Right atrium auricular region (tissue), 2 donors: ENCODE data around the gene PCDHA2. TPM values are rescaled to one million over a fixed set of nuclear protein-coding genes. Genes with fewer than 3 reads are reported as not detected.
"Not testable (repeated sequence)": the region's sequence is repeated elsewhere in the genome, so short reads cannot be mapped to it uniquely, and the experiment has no call there.

Experiments
- DNase-seq: peaks from one replicate; pipeline ENCODE4 v3.0.0-alpha.2; 2019; ENCODE audit warnings: low spot score
- H3K27ac ChIP-seq, 2 donors: fragments of 200-600 bp; sonication (generic); 1 replicate in 1 of 2; 2 replicates in 1 of 2; pipeline ENCODE4 v1.5.1; 2016 to 2019
- H3K27me3 ChIP-seq, 2 donors: fragments of 200-600 bp; sonication (generic); one replicate each; pipeline versions ENCODE4 v1.5.1 to v1.6.0; 2017 to 2019
- H3K36me3 ChIP-seq: fragments of 200-600 bp; sonication (generic); one replicate; pipeline ENCODE4 v1.5.1; 2016
- H3K4me1 ChIP-seq, 2 donors: fragments of 200-600 bp; sonication (generic); one replicate each; pipeline versions ENCODE4 v1.5.1 to v1.6.0; 2017 to 2019
- H3K4me3 ChIP-seq, 2 donors: fragments of 200-600 bp; sonication (generic); 1 replicate in 1 of 2; 2 replicates in 1 of 2; pipeline ENCODE4 v1.5.1; 2017 to 2019; ENCODE audit warnings: mild to moderate bottlenecking in 1 of 2, moderate library complexity in 1 of 2
- H3K9me3 ChIP-seq, 2 donors: fragments of 200-600 bp; sonication (generic); one replicate each; pipeline ENCODE4 v1.5.1; 2019
- total RNA-seq, 2 donors: library from RNA; depleted of rRNA; stranded (reverse); fragments of >200 nt; gene quantifications; one replicate each; pipeline ENCODE4 v1.1.0, GENCODE V29; 2016
- TF ChIP-seq, protein P1 (sequence below), 2 donors: fragments of 200-600 bp; sonication (generic); IDR thresholded peaks; one replicate each; pipeline ENCODE4 v1.5.1; 2019; ENCODE audit warnings: antibody characterized with exemption in 2 of 2

The PCDHA2 gene
- total RNA-seq, 2 donors from 2014 or later: 0.07 to 0.20 TPM

DNA sequence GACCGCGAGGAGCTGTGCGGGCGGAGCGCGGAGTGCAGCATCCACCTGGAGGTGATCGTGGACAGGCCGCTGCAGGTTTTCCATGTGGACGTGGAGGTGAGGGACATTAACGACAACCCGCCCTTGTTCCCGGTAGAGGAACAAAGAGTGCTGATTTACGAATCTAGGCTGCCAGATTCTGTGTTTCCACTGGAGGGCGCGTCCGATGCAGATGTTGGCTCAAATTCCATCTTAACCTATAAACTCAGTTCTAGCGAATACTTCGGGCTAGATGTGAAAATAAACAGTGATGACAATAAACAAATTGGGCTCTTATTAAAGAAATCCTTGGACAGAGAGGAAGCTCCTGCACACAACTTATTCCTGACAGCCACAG, 33.7 kb downstream of the PCDHA2 start:
- Histone ChIP-seq H3K27me3 (peaks cover 0 to 3% of the 10 kb centered on the region in 2 donors), H3K27ac (no peak overlapping the region), H3K36me3 (no peaks in the 10 kb centered on the region), H3K9me3 (peaks cover 0 to 56% of the 10 kb centered on the region in 2 donors), H3K4me3 (peak overlapping the region in 1 of 2 donors; percentile 36), H3K4me1 (no peaks in the 10 kb centered on the region)
- TF ChIP-seq, protein P1, sequence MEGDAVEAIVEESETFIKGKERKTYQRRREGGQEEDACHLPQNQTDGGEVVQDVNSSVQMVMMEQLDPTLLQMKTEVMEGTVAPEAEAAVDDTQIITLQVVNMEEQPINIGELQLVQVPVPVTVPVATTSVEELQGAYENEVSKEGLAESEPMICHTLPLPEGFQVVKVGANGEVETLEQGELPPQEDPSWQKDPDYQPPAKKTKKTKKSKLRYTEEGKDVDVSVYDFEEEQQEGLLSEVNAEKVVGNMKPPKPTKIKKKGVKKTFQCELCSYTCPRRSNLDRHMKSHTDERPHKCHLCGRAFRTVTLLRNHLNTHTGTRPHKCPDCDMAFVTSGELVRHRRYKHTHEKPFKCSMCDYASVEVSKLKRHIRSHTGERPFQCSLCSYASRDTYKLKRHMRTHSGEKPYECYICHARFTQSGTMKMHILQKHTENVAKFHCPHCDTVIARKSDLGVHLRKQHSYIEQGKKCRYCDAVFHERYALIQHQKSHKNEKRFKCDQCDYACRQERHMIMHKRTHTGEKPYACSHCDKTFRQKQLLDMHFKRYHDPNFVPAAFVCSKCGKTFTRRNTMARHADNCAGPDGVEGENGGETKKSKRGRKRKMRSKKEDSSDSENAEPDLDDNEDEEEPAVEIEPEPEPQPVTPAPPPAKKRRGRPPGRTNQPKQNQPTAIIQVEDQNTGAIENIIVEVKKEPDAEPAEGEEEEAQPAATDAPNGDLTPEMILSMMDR (IDR thresholded peaks at IDR 0.05): no peak
- no peak for DNase-seq

DNA sequence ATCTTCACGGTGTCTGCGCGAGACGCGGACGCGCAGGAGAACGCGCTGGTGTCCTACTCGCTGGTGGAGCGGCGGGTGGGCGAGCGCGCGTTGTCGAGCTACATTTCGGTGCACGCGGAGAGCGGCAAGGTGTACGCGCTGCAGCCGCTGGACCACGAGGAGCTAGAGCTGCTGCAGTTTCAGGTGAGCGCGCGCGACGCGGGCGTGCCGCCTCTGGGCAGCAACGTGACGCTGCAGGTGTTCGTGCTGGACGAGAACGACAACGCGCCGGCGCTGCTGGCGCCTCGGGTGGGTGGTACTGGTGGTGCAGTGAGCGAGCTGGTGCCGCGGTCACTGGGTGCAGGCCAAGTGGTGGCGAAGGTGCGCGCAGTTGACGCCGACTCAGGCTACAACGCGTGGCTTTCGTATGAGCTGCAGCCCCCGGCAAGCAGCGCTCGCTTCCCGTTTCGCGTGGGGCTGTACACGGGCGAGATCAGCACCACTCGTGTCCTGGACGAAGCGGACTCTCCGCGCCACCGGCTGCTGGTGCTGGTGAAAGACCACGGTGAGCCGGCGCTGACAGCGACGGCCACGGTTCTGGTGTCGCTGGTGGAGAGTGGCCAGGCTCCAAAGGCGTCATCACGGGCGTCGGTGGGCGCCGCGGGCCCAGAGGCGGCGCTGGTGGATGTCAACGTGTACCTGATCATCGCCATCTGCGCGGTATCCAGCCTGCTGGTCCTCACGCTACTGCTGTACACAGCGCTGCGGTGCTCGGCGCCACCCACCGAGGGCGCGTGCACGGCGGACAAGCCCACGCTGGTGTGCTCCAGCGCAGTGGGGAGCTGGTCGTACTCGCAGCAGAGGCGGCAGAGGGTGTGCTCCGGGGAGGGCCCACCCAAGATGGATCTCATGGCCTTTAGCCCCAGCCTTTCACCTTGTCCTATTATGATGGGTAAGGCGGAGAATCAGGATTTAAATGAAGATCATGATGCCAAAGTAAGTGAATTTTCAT, 35.2 kb downstream of the PCDHA2 start:
- not testable (repeated sequence) for H3K36me3 ChIP-seq, H3K4me1 ChIP-seq, H3K4me3 ChIP-seq, H3K27me3 ChIP-seq, DNase-seq, H3K27ac ChIP-seq
- H3K9me3 ChIP-seq: peaks cover 0 to 69% of the 10 kb centered on the region in 2 donors

DNA sequence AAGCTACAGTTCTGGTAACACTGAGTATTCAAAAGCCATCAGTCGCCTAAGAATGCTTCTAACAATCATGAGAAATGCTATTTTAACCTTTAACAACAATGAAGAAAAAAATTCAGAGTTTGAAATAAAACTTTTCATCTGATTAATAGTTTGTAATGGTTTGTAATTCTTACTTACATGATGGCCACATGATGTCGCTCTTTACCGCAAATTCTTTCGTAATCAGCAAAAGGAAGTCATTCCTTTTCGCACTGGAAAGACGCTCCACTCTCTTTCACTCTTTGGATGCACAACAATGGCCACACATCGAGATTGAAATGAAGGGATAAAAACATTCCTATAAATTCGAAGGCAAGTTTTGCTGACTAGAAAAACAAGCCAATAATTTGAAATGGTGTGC, 39.3 kb downstream of the PCDHA2 start, which contains the start of gene PCDHA7:
TSS of gene PCDHA7 (plus strand) at position 277 of the 400 bp plus-strand sequence. CDS start at position 392, 115 bp downstream.
- DNase-seq: no peak
- peaks cover 0 to 55% of the 10 kb centered on the region in 2 donors for H3K9me3 ChIP-seq
- H3K4me3 ChIP-seq: peak within 1 kb of the TSS in 1 of 2 donors; percentile 29
- no peaks in the 10 kb centered on the region for H3K36me3 ChIP-seq
- H3K27ac ChIP-seq: no peak within 1 kb of the TSS
- TF ChIP-seq, protein P1 (IDR thresholded peaks at IDR 0.05): peak in 1 of 2 donors; percentile 30
- H3K4me1 ChIP-seq: no peaks in the 10 kb centered on the region
- H3K27me3 ChIP-seq: peaks cover 0 to 3% of the 10 kb centered on the region in 2 donors

DNA sequence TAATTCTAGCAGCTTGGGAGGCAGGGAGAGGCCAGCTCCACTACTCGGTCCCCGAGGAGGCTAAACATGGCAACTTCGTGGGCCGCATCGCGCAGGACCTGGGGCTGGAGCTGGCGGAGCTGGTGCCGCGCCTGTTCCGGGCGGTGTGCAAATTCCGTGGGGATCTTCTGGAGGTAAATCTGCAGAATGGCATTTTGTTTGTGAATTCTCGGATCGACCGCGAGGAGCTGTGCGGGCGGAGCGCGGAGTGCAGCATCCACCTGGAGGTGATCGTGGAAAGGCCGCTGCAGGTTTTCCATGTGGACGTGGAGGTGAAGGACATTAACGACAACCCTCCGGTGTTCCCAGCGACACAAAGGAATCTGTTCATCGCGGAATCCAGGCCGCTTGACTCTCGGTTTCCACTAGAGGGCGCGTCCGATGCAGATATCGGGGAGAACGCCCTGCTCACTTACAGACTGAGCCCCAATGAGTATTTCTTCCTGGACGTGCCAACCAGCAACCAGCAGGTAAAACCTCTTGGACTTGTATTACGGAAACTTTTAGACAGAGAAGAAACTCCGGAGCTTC, 39.9 kb downstream of the PCDHA2 start:
- H3K27me3 ChIP-seq, H3K27ac ChIP-seq, H3K4me1 ChIP-seq, H3K36me3 ChIP-seq, DNase-seq: not testable (repeated sequence)
- peaks cover 0 to 51% of the 10 kb centered on the region in 2 donors for H3K9me3 ChIP-seq
- H3K4me3 ChIP-seq: peak overlapping the region in 1 of 2 donors; percentile 29

- Histone ChIP-seq H3K9me3 (peaks cover 0 to 49% of the 10 kb centered on the region in 2 donors), H3K27ac (no peak overlapping the region), H3K4me3 (no peak overlapping the region), H3K27me3 (peaks cover 0 to 3% of the 10 kb centered on the region in 2 donors), H3K4me1 (no peaks in the 10 kb centered on the region), H3K36me3 (no peaks in the 10 kb centered on the region)
- TF ChIP-seq, protein P1 (IDR thresholded peaks at IDR 0.05): no peak
- no peak for DNase-seq
Measured at GRCh38 chr5:140835622-140836510, 41.2 kb downstream of the PCDHA2 start.
